GM21367 (cell line): ENCODE results near the gene NTHL1.
"Not testable (repeated sequence)": the region's sequence is repeated elsewhere in the genome, so short reads cannot be mapped to it uniquely, and the experiment has no call there.

ENCODE experiments used
- ATAC-seq: cut with Tn5 transposase; IDR thresholded peaks from one replicate; pipeline ENCODE4 v1.9.1; 2021; ENCODE audit not compliant: unreplicated experiment

NTHL1 gene

GRCh38 chr16:2011726-2012125, 35.9 kb downstream of the NTHL1 start:
- not testable (repeated sequence) for ATAC-seq

- ATAC-seq = no peak
Measured at GRCh38 chr16:2009791-2010510, 37.7 kb downstream of the NTHL1 start, which contains the start of gene ZNF598. ZNF598 (minus strand) TSS chr16:2009821.

- ATAC-seq = no peak
Measured at GRCh38 chr16:2009164-2009711, 38.4 kb downstream of the NTHL1 start.

GRCh38 chr16:2008631-2009163, 38.9 kb downstream of the NTHL1 start:
- no peak for ATAC-seq

GRCh38 chr16:2008009-2008526, 39.6 kb downstream of the NTHL1 start:
- no peak for ATAC-seq

GRCh38 chr16:2007081-2007836, 40.4 kb downstream of the NTHL1 start:
- ATAC-seq = no peak

GRCh38 chr16:2006317-2006716, 41.3 kb downstream of the NTHL1 start:
- no peak for ATAC-seq

- ATAC-seq = no peak
Measured at GRCh38 chr16:2005646-2006045, 42.0 kb downstream of the NTHL1 start.

GRCh38 chr16:2004795-2005517, 42.7 kb downstream of the NTHL1 start:
- ATAC-seq = no peak

GRCh38 chr16:2003827-2004641, 43.6 kb downstream of the NTHL1 start:
- ATAC-seq = peak; percentile 35

- no peak for ATAC-seq
Measured at GRCh38 chr16:2003231-2003826, 44.3 kb downstream of the NTHL1 start.

GRCh38 chr16:2002406-2003230, 45.0 kb downstream of the NTHL1 start:
- no peak for ATAC-seq

GRCh38 chr16:2001456-2002355, 45.9 kb downstream of the NTHL1 start:
- no peak for ATAC-seq

GRCh38 chr16:2001035-2001434, 46.6 kb downstream of the NTHL1 start:
- no peak for ATAC-seq

GRCh38 chr16:1999866-2000514, 47.6 kb downstream of the NTHL1 start:
- ATAC-seq = no peak

GRCh38 chr16:1998852-1999801, 48.5 kb downstream of the NTHL1 start:
- ATAC-seq = no peak
